ENCODE data around the gene NEGR1.

GRCh38 chr1:72115290-72115689 lies 167.0 kb downstream of the NEGR1 start:
- no peak for TF ChIP-seq CTCF (IDR thresholded peaks at IDR 0.05)
- no peak for TF ChIP-seq POLR2AphosphoS5 (IDR thresholded peaks at IDR 0.05; ENCODE audit: insufficient read depth in 1 of 2, low read depth in 1 of 2)
